HL-60 (cell line): ENCODE data around the gene PPP1R8.
A peak's percentile ranks its signal among the peaks of the same experiment; 100 is the strongest.

Experiments
- POLR2AphosphoS5 ChIP-seq: IDR thresholded peaks from 2 replicates; pipeline ENCODE4 v1.6.1; 2012; ENCODE audit warnings: low read depth
- TF ChIP-seq, protein P1 (sequence below): IDR thresholded peaks from one replicate; pipeline ENCODE4 v1.5.1; 2011; ENCODE audit warnings: low read length, control low read depth, inconsistent platforms; ENCODE audit not compliant: insufficient read depth
- TF ChIP-seq, protein P2 (sequence below): IDR thresholded peaks from 2 replicates; pipeline ENCODE4 v1.6.1; 2012; ENCODE audit warnings: low read depth; ENCODE audit not compliant: insufficient replicate concordance

DNA sequence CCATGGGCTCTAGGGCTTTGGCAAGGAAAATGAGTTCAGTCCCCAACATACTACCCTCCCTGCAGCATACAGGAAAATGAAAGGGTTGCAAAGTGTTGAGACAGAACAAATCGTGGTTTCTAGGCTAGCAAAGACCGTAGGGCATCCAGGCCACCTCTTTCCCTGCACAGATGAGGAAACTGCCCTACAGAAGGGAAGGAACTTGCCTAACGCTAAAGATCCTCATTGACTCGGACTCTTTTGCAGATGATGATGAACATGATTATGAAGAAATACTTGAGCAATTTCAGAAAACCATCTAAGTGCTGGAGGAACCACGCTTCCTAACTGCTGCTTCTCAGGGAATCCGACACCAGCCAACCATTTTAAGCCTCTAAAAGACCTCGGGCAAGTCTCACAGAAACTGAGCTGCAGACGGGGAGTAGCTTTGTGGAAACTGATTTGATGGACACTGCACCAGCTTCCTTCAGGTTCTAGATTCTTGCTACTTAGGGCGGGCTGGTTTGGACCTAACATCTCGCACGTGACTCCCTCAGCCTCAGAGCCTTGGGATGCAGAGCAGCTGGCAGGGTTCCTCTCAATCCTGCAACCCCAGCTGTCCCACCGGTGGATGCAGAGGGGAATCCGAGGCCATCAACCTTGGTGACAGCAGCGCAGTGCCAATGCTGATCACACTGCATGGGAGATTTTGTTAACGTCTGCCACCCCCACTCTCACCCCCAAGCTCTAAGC is 55.2 kb downstream of the PPP1R8 start:
- TF ChIP-seq, protein P1, sequence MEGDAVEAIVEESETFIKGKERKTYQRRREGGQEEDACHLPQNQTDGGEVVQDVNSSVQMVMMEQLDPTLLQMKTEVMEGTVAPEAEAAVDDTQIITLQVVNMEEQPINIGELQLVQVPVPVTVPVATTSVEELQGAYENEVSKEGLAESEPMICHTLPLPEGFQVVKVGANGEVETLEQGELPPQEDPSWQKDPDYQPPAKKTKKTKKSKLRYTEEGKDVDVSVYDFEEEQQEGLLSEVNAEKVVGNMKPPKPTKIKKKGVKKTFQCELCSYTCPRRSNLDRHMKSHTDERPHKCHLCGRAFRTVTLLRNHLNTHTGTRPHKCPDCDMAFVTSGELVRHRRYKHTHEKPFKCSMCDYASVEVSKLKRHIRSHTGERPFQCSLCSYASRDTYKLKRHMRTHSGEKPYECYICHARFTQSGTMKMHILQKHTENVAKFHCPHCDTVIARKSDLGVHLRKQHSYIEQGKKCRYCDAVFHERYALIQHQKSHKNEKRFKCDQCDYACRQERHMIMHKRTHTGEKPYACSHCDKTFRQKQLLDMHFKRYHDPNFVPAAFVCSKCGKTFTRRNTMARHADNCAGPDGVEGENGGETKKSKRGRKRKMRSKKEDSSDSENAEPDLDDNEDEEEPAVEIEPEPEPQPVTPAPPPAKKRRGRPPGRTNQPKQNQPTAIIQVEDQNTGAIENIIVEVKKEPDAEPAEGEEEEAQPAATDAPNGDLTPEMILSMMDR, result no peak
- TF ChIP-seq, protein P2, sequence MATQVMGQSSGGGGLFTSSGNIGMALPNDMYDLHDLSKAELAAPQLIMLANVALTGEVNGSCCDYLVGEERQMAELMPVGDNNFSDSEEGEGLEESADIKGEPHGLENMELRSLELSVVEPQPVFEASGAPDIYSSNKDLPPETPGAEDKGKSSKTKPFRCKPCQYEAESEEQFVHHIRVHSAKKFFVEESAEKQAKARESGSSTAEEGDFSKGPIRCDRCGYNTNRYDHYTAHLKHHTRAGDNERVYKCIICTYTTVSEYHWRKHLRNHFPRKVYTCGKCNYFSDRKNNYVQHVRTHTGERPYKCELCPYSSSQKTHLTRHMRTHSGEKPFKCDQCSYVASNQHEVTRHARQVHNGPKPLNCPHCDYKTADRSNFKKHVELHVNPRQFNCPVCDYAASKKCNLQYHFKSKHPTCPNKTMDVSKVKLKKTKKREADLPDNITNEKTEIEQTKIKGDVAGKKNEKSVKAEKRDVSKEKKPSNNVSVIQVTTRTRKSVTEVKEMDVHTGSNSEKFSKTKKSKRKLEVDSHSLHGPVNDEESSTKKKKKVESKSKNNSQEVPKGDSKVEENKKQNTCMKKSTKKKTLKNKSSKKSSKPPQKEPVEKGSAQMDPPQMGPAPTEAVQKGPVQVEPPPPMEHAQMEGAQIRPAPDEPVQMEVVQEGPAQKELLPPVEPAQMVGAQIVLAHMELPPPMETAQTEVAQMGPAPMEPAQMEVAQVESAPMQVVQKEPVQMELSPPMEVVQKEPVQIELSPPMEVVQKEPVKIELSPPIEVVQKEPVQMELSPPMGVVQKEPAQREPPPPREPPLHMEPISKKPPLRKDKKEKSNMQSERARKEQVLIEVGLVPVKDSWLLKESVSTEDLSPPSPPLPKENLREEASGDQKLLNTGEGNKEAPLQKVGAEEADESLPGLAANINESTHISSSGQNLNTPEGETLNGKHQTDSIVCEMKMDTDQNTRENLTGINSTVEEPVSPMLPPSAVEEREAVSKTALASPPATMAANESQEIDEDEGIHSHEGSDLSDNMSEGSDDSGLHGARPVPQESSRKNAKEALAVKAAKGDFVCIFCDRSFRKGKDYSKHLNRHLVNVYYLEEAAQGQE, result no peak
- peak; percentile 89 for TF ChIP-seq POLR2AphosphoS5
